UCSD-AML1 (cell line): Measurements from ENCODE around the gene NPAS2.

Source experiments
- DNase-seq: peaks from one replicate; lab custom pipeline; 2025; ENCODE audit not compliant: unreplicated experiment; lab: John Stamatoyannopoulos, UW

NPAS2 gene

GRCh38 chr2:100903534-100904258 is 83.8 kb downstream of the NPAS2 start:
- DNase-seq: no peak

DNA sequence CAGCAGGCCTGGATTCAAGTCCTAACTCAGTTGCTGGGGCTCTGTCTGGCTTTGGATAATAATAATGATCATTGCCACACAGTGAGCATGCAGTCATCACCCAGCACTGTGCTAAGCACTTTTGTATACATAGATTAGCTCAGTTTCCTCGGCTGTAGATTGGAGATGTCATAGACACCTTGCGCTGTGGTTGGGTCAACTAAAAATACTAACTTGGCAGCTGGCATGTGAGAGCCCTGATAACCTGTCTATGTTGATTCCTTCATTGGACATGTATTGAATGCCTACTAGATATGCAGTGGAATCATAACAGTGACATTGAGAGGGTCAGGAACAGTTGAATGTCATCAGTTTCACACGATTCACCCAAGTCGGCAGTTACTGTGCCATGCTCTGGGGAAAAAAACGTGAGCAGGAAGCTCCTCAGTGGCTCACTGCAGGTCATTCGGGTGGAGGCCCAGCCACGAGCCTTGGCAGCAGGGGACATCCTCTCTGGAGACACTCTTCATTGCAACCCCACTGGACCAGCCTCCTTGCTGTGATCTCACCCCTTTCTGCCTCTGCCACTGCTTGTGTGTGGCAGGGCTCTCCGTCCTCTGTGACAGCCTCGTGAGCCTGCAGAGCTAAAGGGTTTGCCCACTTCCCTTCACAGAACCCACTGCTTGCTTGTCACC is 85.3 kb downstream of the NPAS2 start:
- no peak for DNase-seq

GRCh38 chr2:100906131-100906530 is 86.2 kb downstream of the NPAS2 start:
- DNase-seq: no peak

DNA sequence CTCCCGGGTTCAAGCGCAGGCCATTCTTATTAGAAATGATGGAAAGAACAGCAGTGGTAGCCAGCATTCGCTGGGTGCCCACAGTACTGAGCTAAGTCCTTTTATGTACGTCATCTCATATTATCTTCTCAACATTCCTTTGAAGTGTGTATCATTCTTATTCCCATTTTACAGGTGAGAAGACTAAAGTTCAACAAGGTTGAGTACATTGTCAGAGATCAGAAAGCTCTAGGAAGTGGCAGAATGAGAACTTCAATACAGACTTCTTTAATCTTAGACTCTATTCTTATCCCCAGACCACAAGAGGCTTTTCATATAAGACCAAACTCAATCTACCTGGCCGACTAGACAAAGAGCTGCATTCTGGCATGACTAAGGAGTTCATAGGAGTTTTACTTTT is 86.7 kb downstream of the NPAS2 start:
- no peak for DNase-seq

GRCh38 chr2:100907832-100908231 is 87.9 kb downstream of the NPAS2 start:
- no peak for DNase-seq

DNA sequence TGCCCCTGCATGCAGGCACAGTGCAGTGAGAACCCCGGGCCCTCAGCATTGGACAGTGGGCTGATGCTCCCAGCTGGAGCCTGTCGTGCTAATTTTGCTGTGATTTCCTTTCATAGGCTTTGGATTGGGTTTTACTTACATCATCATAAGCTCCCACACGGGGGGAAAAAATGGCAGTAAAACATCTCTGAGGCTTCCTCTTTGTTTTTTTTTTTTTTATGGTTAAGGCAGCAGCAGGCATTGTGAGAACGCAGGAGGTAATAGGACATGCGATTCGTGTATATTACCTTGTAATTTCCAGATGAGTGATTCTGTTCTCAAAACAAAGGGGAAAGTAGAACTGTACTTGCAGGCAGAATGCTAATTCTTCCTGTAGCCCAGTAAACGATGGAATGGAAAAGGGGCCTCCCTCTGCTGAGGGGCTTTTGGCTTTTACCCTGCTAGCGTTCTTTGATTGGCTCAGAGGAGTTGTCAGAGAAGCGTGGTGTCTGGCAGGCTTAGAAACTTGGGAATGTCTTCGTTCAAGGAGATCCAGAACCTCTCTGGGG is 89.7 kb downstream of the NPAS2 start:
- no peak for DNase-seq

DNA sequence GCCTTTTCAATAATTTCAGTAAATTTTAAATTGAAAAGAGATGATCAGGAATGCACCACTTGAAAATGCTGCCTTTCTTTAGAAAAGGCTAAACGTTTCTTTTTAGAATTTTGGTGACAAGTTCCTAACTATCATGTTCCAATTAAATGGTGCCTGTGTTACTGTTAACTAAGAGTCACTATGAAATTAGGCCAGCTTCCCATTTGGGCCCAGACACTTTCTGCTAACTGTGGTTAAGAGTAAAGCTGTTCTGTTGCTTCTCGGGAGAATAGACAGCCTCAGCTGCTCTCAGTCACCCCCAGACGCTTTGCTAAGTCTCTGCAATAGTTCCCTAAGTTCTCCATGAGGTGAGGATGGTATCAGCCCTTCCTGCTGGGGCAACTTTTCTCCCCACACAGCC is 90.2 kb downstream of the NPAS2 start:
- DNase-seq: no peak

DNA sequence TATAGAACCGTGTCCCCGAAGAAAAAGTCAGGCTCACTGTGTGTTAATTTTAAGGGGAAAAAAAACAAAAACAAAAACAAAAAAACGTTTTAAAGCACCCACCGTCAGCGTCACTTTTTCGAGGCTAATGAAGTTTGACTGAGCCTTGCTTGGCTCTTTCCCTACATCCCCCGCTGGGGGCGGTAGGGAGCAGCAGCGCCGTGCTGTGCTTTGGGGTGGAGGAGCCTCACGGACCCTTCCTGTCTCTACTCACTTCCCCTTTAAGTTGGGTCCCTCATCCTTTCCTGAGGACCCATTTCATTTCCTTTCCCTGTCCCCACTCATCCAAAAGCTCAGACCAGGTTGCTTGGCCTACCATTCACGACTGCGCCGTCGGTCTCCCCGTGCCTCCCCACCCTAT is 99.4 kb downstream of the NPAS2 start:
- DNase-seq: no peak

GRCh38 chr2:100921685-100922161 is 101.8 kb downstream of the NPAS2 start:
- DNase-seq: no peak

DNA sequence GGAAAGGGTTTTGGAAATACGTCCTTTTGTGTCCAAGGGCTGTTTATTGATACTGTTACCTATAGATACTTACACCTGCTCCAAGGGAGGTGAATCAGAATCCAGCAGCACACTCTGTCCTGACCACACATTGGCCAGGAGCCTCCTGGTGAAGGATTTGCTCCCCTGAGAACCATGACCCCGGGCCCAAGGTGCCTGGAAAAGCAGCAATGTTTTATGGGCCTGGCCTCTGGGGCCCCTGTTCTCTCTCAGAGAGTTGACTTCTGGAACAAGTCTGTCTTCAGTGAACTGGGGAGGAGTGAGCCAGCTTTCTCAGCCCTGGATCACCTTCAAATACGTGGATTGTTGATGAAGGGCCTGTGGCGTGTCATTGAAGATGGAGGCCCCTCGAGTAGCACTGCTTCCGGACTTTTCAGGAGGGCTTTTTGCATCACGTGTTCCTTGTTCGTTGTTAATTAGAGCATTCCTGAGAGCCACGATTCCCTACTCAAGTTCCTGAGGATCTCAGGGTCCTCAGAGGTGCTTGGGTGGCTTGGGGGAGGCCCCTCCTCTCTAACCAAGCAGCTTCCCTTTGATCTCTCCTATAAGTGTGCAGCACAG is 103.6 kb downstream of the NPAS2 start:
- no peak for DNase-seq

- no peak for DNase-seq
These were observed 104.2 kb downstream of the NPAS2 start for GRCh38 chr2:100924122-100924519.

GRCh38 chr2:100924520-100925451 is 104.8 kb downstream of the NPAS2 start:
- DNase-seq: no peak

DNA sequence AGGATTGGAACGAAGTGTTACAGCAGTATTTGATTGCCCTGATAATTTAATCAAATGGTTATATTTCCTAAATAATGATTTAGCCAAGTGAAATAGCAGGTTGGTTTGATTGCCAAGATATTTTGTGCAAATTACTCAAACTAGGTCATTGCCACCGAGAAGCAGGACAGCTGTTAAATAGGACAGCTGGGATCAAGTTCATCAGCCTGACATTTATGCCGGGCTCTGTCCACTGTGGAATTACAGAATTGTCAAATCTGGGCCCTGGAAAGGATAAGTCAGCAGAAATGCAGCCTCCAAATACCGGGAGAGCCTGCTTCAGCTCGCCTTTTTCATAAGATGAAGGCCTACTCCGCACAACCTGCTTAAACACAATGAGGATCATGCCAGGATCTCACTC is 108.3 kb downstream of the NPAS2 start:
- DNase-seq: no peak

- no peak for DNase-seq
These were observed 109.2 kb downstream of the NPAS2 start for GRCh38 chr2:100929147-100929546.

DNA sequence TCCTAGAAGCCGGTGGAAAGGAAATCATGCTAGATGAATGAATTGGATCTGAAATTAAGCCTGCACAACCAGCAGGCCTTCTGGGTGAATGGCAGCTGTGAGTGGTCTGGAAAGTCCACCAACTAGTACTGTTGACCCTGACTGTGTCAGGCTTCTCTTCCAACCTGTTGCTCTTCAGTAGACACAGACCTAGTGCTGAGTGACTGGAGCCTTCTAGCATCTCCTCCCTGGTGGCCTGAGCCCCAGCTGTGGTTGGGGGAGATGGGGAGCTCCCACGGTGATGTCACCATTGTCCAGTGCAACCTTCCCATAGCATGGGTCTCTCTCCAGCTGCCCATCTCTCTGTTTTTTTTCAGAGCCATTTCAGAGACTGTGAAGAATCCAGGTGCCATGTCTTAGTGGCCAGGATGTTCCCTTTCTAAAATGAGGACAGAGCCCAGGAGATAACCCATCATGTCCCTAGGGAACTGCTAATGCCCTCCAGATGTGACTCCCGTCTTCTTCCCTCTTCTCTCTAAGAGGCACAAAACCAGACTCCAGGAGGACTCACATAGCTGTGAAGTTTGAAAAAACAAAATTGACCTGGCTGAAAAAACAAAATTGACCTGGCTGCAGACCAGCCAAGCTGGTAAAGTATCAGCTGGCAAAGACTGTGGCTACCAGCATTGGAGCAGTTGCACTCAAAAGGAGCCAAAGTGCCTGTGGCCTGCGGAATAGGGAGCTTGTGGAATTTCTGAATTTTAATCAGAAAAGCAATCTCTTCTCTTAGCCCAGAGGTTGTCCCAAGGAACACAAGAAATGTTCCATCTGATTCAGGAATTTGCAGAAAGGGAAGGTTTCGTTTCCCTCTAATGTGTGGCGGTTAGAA is 114.8 kb downstream of the NPAS2 start:
- no peak for DNase-seq

DNA sequence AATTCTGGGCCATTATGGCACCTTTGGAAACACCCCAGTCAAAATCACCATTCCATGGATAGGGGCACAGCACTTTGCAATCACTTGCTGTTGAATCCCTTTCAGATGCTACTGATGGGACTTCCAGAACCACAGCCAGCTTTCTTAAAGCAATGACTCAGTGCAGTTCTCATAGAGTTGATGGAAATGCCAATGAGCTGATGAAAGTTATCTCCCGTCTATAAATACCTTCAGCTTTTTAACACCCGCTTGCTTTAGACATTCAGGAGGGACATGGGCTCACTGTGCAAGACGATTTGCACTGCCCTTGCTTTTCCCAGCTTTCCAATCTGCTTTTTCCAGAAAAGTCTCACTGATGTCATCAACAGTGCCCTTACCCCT is 115.4 kb downstream of the NPAS2 start:
- no peak for DNase-seq

DNA sequence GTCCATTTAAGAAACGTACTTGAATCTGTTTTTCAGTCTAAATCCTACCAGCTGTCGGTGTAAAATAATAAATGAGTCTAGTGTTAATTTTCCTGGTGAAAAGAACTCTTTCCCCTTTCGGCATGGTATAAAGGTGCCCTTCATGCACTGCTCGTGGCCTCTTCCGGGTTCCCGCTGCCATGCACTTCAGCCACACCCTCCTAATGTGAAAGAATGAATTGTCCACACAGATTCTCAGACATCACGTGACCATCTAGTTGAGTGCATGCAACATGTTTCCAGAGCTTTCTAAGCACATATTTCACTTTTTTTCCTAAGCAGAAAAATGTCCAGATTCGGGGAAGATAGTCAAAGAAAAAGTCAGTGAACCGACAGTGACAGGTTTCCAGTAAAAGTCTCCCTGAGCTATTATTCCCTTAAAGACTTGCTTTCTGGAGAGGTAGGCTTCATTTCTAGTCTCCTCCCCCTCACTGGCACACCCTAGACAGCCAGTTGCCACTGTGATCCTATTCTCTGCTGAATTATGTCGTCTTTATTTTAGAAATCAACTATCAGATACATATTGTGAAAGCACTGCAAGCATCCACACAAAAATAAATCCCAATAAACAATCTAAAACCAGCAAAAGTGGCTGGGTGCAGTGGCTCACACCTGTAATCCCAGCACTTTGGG is 116.3 kb downstream of the NPAS2 start:
- DNase-seq: no peak

GRCh38 chr2:100936972-100937542 is 117.1 kb downstream of the NPAS2 start:
- no peak for DNase-seq
